Islet precursor cell (in vitro differentiated cells): ENCODE results near the gene FUNDC2.

Experiments used
- DNase-seq: peaks from one replicate; pipeline ENCODE4 v3.0.0-alpha.2; 2018

Gene FUNDC2

DNA sequence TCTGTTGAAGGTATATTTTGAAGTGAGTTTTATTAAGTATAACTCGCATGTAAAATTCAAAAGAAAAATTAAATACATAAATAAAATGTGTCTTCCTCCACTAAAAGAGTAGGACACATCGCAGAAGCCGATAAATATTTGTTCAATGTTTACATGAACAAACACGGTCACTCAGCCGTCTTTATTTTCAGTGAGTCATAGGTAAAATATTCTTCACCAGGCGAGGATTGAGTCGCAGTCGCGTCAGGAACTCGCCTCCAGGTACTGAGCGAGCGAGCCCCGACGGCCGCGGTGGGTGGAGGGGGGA lies 271 bp upstream of the FUNDC2 start:
- no peak for DNase-seq

DNA sequence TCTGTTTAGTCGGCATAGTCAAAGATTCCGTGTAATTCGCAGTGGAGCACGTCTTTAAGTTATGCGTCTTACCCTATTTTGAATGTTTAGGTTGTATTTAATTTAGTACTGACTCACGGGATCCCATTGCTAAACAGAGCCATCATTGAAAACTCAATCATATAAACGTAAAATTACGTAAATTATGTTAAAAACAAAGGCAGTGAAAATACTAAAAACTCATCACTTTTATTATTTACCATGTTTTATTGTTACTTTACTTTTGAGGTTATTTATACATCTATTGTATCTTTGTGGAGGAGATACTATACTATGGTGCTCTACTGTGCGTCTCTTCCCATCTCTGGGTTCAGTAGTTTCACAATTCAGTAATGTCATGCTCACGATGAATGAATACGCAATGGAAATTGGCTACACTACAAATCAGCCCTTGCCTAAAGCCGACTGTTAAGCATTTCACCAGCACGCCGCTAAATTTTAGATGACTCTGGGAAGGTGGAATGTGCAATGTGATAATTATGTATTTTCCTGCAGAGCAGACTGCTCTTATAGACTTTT lies 944 bp downstream of the FUNDC2 start:
- no peak for DNase-seq

DNA sequence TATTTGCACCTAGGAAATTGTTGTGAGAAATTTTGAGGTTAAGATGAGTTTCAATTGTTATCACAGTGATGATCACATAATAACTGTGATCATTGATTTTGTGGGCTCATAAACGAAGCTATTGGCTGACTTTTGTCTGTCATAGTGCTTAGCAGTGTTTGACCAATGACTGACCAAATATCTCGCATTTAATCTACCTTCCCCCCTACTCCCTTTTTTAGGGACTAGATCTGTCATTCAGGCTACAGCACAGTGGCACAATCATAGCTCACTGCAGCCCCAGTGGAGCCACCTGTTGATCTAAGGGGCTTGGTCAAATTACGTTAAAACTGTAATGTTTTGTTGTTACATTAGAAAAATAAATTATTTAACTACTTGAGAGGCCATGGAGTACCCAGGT lies 1.5 kb downstream of the FUNDC2 start:
- DNase-seq = no peak

- DNase-seq = no peak
Measured at GRCh38 chrX:155028877-155029291, 2.2 kb downstream of the FUNDC2 start.

DNA sequence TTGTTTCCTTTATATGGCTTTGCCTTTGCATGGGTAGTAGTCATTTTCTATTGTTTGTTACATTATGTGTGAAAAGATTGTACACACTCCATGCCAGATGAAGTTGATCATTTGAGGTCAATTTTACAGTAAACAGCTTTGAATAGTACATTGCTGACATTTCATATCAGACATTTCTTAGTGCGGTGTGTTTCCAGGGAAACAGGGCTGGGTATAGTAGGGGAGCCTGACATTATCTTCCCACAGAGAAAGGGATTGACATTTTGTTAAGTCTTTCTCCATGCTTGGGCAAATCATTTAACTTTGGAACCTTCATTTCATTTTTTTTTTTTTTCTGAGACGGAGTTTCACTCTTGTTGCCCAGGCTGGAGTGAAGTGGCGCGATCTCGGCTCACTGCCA lies 5.0 kb downstream of the FUNDC2 start:
- no peak for DNase-seq

DNA sequence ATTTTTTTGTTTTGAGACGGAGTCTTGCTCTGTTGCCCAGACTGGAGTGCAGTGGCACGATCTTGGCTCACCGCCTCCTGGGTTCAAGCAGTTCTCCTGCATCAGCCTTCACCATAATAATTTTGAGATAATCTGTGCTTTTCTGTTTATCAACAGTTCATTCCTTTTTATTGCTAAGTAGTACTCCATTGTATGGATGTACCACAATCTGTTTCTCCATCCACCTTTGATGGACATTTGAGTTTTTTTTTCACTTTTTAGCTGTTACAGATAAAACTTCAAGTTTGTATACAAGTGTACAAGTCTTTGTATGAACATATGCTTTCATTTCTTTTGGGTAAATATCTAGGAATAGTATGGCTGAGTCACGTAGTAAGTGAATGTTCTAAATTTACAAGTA lies 9.0 kb downstream of the FUNDC2 start:
- no peak for DNase-seq

DNA sequence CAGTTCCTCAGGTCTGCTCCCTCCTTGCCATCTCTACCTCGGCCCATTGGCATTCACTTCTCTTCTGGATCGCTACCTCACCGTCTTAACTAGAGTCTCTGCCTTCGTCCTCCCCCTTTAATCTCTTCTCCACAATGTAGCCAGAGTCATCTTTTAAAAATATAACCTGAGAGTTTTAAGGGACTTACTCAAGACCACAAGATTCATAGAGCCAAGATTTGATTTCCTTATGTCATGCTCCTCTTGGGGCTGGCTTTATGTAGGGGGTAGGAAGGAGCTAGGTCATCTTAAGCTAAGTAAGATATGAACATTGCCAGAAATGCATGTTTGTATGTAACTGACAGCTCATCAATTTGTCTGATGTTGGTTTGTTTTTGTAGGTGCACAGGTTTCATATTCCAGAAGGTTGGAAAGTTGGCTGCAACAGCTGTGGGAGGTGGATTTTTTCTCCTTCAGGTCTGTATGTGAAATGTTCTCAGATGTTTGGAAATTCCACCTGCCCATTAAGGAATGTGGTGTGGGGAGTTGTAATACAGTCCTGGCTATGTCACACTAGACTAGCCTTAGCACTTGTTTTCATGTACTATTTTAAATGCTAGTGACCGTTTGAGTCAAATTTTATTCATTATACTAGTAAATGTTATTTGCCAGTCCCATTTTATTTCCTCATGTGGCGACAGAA lies 19.6 kb downstream of the FUNDC2 start:
- DNase-seq = no peak

GRCh38 chrX:155046811-155047528 lies 20.3 kb downstream of the FUNDC2 start:
- DNase-seq = no peak

GRCh38 chrX:155048977-155049619 lies 22.5 kb downstream of the FUNDC2 start:
- DNase-seq = peak; percentile 77

GRCh38 chrX:155052738-155053498 lies 26.3 kb downstream of the FUNDC2 start:
- no peak for DNase-seq

DNA sequence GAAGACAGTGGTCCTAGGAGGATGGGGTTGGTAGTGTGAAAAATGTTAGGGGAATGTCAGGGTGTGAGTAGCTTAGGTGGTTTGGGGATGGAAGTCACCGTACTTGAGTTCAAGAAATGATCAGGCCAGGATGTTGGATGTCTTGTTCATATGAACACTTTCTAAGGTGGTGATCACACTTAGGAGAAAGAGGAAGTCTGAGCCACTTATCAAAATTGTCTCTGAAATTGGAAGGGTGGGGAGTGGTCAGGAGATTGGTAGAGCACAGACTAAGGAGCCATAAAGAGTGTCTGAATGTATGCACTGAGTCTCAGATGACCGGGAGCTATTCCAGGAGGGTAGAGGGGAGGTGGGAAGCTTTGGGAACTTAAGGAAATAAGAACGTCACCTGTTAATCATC lies 27.0 kb downstream of the FUNDC2 start:
- no peak for DNase-seq

GRCh38 chrX:155054255-155054654 lies 27.6 kb downstream of the FUNDC2 start:
- no peak for DNase-seq

- DNase-seq = no peak
Measured at GRCh38 chrX:155055494-155055893, 28.9 kb downstream of the FUNDC2 start.

DNA sequence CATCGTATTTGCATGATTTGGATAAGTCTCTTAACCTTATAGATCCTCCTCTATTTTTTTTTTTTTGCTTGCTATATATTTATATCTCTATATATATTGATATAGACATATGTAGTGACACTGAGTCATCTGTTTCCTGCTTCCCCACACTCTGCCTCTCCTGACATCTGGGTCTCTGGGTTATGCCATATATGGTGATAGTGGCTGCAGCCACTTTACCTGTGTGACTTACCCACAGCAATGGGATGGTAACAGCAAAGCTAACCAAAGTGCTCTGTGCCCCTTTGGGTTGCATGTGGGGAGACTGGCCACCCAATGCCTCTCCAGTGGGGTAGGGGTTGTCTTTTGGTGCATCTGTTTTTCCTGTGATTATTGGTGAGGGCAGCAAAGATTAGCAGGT lies 29.8 kb downstream of the FUNDC2 start:
- no peak for DNase-seq

GRCh38 chrX:155056877-155057792 lies 30.5 kb downstream of the FUNDC2 start:
- DNase-seq = peak; percentile 90

- DNase-seq = no peak
Measured at GRCh38 chrX:155061760-155062159, 35.1 kb downstream of the FUNDC2 start.

DNA sequence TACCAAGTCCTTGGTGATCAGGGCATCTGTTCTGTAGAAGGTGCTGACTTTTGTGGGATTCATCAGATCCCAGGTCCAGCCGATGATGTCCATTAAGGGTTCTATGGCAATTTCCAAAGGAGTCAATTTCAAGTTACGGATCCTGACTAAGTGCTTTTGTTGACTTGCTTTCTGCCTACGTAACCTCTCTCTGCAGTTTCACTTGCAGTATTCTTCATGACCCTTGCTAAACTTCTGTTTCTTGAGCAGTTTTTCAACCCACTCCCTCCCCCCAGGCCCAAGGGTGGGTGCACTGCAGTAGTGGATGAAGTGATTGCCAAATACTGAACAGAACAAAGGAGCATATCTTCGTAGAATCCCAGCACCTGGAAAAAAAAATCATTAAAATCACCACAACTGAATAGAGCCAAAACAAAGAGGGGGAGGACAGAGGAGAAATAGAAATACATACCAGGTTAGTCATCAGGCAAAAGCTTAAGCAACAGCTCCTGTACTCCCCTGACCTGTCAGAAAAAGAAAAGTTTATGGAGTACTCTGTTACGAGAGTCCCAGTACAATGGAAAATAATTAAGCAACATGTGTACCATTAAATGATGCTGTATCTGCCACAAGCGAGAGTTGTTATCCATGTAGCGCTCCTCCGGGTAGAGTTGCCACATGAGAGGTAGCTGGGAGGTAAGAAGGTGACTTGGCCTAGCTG lies 38.5 kb downstream of the FUNDC2 start:
- no peak for DNase-seq

- peak; percentile 63 for DNase-seq
Measured at GRCh38 chrX:155068165-155068564, 41.5 kb downstream of the FUNDC2 start.

DNA sequence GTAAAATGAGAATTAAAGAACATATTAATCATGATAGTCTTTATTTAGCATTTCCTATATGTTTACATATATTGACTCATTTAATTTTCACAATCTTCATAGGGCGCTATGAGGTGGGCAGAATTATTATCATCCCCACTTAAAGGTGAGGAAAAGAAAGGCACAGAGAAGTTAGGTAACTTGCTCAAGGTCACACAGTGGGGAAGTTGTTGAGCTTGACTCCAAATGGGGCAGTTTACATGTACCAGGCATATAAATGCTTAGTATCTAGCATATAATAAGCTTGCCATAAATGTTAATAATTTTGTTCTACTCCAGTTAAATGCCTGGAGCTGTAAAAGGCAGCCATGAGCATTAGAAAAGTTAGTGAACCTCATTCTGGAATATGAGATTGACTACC lies 42.8 kb downstream of the FUNDC2 start:
- DNase-seq = no peak

DNA sequence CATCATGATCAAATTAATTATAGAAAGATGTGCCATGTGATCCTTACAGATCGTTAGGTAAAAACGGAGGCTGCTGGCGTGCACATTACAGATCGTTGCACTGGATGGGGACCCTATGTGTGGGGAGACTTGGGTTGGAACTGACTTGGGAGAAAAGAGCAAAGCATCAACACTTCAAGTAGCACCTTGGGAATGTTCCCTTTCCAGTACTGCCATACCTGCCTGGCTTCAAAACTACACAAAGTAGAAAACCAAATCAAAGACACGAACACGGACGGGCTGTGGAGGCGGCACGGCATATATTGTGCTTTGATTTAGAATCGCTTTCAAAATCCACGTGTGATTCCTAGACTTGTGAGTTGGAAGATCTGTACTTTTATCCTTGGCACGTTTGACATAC lies 43.4 kb downstream of the FUNDC2 start:
- DNase-seq = no peak

DNA sequence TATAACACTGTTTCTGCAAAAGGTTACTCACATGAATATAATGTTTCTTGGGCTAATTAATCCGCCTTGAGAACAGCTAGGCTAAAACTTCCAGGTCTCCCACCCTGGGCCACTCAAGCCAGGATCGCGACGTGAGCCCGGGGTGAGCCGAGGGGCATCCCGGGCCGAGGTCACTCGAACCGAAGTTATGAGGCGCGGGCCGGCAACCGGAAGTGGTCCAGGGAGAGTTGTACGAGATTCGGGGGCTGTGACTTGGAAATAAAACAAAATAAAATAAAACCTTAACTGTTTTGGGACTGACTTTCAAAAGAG lies 44.0 kb downstream of the FUNDC2 start:
- DNase-seq = no peak
